ENCODE results near the gene FOXP1.

Gene FOXP1

DNA sequence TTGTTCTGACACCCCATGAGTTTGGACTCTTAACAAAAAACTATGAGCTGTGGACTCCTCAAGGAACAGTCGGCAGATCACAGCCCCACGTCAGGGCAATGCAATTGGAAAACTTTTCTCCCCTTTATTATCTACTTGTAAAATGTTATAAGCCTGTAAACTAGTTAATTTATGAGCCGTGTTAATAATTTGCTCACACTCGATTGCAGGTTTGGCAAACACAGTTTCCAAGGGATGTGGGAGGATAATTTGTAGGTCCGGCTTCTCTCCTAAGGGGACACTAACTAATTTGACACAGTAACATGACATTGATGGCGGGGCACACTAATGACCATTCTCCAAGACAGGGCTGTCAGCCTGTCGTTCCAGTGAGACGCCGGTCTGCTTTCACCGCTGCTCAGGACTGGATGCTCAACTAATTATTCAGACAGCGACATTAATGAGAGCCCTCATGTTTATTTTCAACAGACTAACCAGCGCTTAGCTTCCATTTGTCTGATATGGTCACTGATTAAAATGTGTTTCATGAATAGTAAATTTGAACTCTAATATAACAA lies 222.1 kb downstream of the FOXP1 start:
- TF ChIP-seq, protein P1, sequence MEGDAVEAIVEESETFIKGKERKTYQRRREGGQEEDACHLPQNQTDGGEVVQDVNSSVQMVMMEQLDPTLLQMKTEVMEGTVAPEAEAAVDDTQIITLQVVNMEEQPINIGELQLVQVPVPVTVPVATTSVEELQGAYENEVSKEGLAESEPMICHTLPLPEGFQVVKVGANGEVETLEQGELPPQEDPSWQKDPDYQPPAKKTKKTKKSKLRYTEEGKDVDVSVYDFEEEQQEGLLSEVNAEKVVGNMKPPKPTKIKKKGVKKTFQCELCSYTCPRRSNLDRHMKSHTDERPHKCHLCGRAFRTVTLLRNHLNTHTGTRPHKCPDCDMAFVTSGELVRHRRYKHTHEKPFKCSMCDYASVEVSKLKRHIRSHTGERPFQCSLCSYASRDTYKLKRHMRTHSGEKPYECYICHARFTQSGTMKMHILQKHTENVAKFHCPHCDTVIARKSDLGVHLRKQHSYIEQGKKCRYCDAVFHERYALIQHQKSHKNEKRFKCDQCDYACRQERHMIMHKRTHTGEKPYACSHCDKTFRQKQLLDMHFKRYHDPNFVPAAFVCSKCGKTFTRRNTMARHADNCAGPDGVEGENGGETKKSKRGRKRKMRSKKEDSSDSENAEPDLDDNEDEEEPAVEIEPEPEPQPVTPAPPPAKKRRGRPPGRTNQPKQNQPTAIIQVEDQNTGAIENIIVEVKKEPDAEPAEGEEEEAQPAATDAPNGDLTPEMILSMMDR (IDR thresholded peaks at IDR 0.05; ENCODE audit: poor library complexity, severe bottlenecking): no peak
- H3K36me3 ChIP-seq (ENCODE audit: low read depth): 0 out of 2 replicates have a peak, but pooled peaks cover 3% of the 10 kb centered on the region
- no peak for ATAC-seq (ENCODE audit: low read depth)

DNA sequence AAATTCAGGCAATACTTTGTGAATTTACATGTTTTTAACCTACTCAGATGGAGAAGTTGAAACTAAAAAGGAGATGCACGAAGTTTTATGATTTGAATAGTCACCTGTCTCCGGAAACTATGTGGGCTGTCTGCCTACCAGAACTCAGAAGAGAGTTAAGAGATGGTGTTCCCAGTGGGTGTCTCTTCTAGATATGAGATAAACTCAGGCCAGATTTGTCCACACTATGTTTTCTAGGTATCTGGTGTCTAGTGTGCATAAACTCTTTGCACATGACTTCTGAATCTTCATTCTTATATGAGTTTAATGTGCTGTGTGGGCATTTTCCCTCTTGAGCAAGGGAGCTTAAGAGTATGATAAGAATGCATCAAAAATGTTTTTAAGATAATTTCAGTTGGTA lies 222.8 kb downstream of the FOXP1 start:
- DNase-seq (ENCODE audit: low spot score): no peak
- H3K4me3 ChIP-seq (ENCODE audit: severe bottlenecking): no peak overlapping the region
- ATAC-seq (ENCODE audit: low read depth): no peak
- H3K4me1 ChIP-seq (ENCODE audit: insufficient read depth, poor library complexity, severe bottlenecking): no peaks in the 10 kb centered on the region
- no peak overlapping the region for H3K27ac ChIP-seq (ENCODE audit: poor library complexity, severe bottlenecking)
- 0 out of 2 replicates have a peak, but pooled peaks cover 3% of the 10 kb centered on the region for H3K36me3 ChIP-seq (ENCODE audit: low read depth)
- no peaks in the 10 kb centered on the region for H3K9me3 ChIP-seq (ENCODE audit: severe bottlenecking)
- H3K27me3 ChIP-seq (ENCODE audit: insufficient read depth, poor library complexity, severe bottlenecking): no peaks in the 10 kb centered on the region
- TF ChIP-seq, protein P1 (IDR thresholded peaks at IDR 0.05; ENCODE audit: poor library complexity, severe bottlenecking): no peak

More for the DNA sequence above, 222.1 kb downstream of the FOXP1 start:
- no peaks in the 10 kb centered on the region for H3K4me1 ChIP-seq (ENCODE audit: insufficient read depth, poor library complexity, severe bottlenecking)
- no peak overlapping the region for H3K27ac ChIP-seq (ENCODE audit: poor library complexity, severe bottlenecking)
- H3K27me3 ChIP-seq (ENCODE audit: insufficient read depth, poor library complexity, severe bottlenecking): no peaks in the 10 kb centered on the region
- H3K4me3 ChIP-seq (ENCODE audit: severe bottlenecking): no peak overlapping the region
- DNase-seq (ENCODE audit: low spot score): no peak
- no peaks in the 10 kb centered on the region for H3K9me3 ChIP-seq (ENCODE audit: severe bottlenecking)

DNA sequence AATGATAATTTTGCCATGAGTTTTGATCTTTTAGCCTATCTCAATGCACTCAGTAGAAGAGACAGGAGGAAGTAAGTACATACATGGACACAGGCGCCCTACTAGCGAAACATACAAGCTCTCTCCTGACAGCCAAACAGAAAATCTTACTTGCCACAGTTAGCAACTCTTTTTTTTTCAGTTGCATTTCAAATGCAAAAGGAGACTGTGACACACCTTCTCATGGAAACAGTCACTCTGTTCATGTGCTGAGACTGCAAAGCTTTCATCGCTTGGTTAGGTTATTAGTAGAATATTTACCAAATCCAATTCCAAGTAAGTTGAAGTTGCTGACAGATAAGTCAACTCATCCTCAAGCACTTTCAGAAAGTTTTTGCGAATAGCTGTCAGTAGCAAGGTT lies 223.3 kb downstream of the FOXP1 start:
- no peaks in the 10 kb centered on the region for H3K4me1 ChIP-seq (ENCODE audit: insufficient read depth, poor library complexity, severe bottlenecking)
- ATAC-seq (ENCODE audit: low read depth): no peak
- no peak for DNase-seq (ENCODE audit: low spot score)
- no peaks in the 10 kb centered on the region for H3K27me3 ChIP-seq (ENCODE audit: insufficient read depth, poor library complexity, severe bottlenecking)
- no peak overlapping the region for H3K4me3 ChIP-seq (ENCODE audit: severe bottlenecking)
- H3K36me3 ChIP-seq (ENCODE audit: low read depth): 0 out of 2 replicates have a peak, but pooled peaks cover 3% of the 10 kb centered on the region
- H3K27ac ChIP-seq (ENCODE audit: poor library complexity, severe bottlenecking): no peak overlapping the region
- TF ChIP-seq, protein P1 (IDR thresholded peaks at IDR 0.05; ENCODE audit: poor library complexity, severe bottlenecking): no peak
- H3K9me3 ChIP-seq (ENCODE audit: severe bottlenecking): no peaks in the 10 kb centered on the region

DNA sequence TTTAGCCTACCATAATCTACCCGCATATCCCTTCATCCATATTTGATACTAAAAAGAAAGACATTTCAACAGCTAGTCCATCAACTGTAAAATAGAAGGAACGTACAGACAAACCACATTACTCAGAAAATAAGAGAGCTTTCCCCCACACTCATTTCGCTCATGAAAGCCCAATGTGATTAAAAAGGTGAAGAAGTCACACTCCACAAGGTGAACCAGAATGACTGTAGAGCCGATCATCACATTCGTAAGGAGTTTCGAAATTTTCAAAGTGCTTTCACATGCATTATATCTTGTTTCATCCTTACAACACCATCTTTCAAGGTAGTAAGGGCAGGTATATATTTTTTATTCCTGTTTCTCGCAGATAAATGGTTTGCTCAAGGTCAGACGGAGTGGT lies 225.3 kb downstream of the FOXP1 start:
- Histone ChIP-seq H3K27me3 (ENCODE audit: insufficient read depth, poor library complexity, severe bottlenecking) (no peaks in the 10 kb centered on the region), H3K4me3 (ENCODE audit: severe bottlenecking) (no peak overlapping the region), H3K36me3 (ENCODE audit: low read depth) (0 out of 2 replicates have a peak, but pooled peaks cover 3% of the 10 kb centered on the region), H3K9me3 (ENCODE audit: severe bottlenecking) (no peaks in the 10 kb centered on the region), H3K27ac (ENCODE audit: poor library complexity, severe bottlenecking) (no peak overlapping the region), H3K4me1 (ENCODE audit: insufficient read depth, poor library complexity, severe bottlenecking) (no peaks in the 10 kb centered on the region)
- TF ChIP-seq, protein P1 (IDR thresholded peaks at IDR 0.05; ENCODE audit: poor library complexity, severe bottlenecking): no peak
- ATAC-seq (ENCODE audit: low read depth): no peak
- DNase-seq (ENCODE audit: low spot score): no peak

DNA sequence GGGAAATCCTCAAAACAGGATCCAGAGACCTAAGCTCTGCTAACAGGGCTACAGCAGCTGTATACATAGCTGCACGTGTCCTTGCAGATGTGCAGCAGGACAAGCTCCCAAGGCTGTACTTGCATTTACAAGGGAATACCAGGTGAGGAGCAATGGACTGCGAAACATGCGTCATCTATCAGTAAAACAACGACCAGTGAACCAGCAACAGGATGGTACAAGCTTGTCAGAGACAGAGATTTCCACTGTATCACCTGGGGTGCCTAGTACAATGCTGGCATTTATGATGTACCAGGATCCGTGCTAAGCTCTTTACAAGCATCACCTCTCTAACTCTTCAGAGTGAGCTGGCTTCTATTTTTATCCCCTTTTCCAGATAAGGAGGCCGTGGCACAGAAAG lies 227.3 kb downstream of the FOXP1 start:
- TF ChIP-seq, protein P1 (IDR thresholded peaks at IDR 0.05; ENCODE audit: poor library complexity, severe bottlenecking): no peak
- DNase-seq (ENCODE audit: low spot score): no peak

More for the DNA sequence above, 227.3 kb downstream of the FOXP1 start:
- ATAC-seq (ENCODE audit: low read depth): no peak
- H3K4me1 ChIP-seq (ENCODE audit: insufficient read depth, poor library complexity, severe bottlenecking): no peaks in the 10 kb centered on the region
- no peaks in the 10 kb centered on the region for H3K27me3 ChIP-seq (ENCODE audit: insufficient read depth, poor library complexity, severe bottlenecking)
- 0 out of 2 replicates have a peak, but pooled peaks cover 3% of the 10 kb centered on the region for H3K36me3 ChIP-seq (ENCODE audit: low read depth)
- H3K4me3 ChIP-seq (ENCODE audit: severe bottlenecking): no peak overlapping the region
- no peak overlapping the region for H3K27ac ChIP-seq (ENCODE audit: poor library complexity, severe bottlenecking)
- no peaks in the 10 kb centered on the region for H3K9me3 ChIP-seq (ENCODE audit: severe bottlenecking)
